NCI-H1417 treated with DMSO at 0.1 percent for 48 hours (cell line): Measurements from ENCODE around the gene ENTPD6.

Experiments
- DNase-seq: peaks from one replicate; lab custom pipeline; 2025; lab: John Stamatoyannopoulos, UW

The ENTPD6 gene

GRCh38 chr20:25188218-25188617 lies 7.3 kb upstream of the ENTPD6 start:
- DNase-seq: no peak

- DNase-seq: no peak
These were observed 4.5 kb upstream of the ENTPD6 start for GRCh38 chr20:25191051-25191450.

- DNase-seq: no peak
These were observed 3.8 kb upstream of the ENTPD6 start for GRCh38 chr20:25191689-25192088.

GRCh38 chr20:25193843-25194242 lies 1.7 kb upstream of the ENTPD6 start:
- DNase-seq: no peak

GRCh38 chr20:25194333-25194972 lies 1.1 kb upstream of the ENTPD6 start:
- no peak for DNase-seq

GRCh38 chr20:25195962-25196785 lies 662 bp downstream of the ENTPD6 start:
- DNase-seq: no peak

- DNase-seq: no peak
These were observed 1.2 kb downstream of the ENTPD6 start for GRCh38 chr20:25196786-25197120.

GRCh38 chr20:25197183-25197869 lies 1.8 kb downstream of the ENTPD6 start:
- no peak for DNase-seq

- DNase-seq: no peak
These were observed 2.3 kb downstream of the ENTPD6 start for GRCh38 chr20:25197870-25198190.

GRCh38 chr20:25198663-25199383 lies 3.3 kb downstream of the ENTPD6 start:
- no peak for DNase-seq

- DNase-seq: no peak
These were observed 4.2 kb downstream of the ENTPD6 start for GRCh38 chr20:25199473-25200260.

- DNase-seq: no peak
These were observed 7.6 kb downstream of the ENTPD6 start for GRCh38 chr20:25203089-25203488.

- no peak for DNase-seq
These were observed 8.4 kb downstream of the ENTPD6 start for GRCh38 chr20:25203871-25204320.

GRCh38 chr20:25204550-25205276 lies 9.2 kb downstream of the ENTPD6 start:
- DNase-seq: no peak

- DNase-seq: no peak
These were observed 10.0 kb downstream of the ENTPD6 start for GRCh38 chr20:25205277-25206062.

GRCh38 chr20:25206063-25206403 lies 10.5 kb downstream of the ENTPD6 start:
- no peak for DNase-seq

- DNase-seq: no peak
These were observed 11.0 kb downstream of the ENTPD6 start for GRCh38 chr20:25206548-25206947.

GRCh38 chr20:25207149-25207959 lies 11.8 kb downstream of the ENTPD6 start:
- no peak for DNase-seq

GRCh38 chr20:25207960-25208534 lies 12.5 kb downstream of the ENTPD6 start:
- DNase-seq: no peak
